ENCODE data around the gene RRM1.

DNA sequence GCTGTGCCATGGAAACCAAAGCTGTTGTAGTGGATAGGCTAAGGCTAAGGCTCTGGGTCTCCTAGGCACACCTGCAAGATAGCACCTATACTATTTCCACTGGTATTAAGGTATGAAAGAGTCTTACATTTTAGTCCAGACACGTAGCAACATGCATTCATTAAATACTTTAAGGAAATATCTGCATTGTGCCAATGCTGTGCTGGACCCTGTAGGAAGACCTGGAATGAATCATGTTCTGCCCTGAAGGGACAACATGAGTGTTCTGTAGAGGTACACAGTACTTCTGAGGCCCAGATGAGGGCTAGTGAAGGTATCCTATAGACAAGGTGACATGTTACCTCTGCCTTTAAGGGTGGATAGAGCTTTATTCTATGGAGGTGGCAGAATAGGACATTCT lies 35.2 kb upstream of the RRM1 start:
- TF ChIP-seq CBFB (CRISPR knock-in tag; IDR thresholded peaks at IDR 0.05; ENCODE audit: low read depth), result no peak
- TF ChIP-seq, protein P1, sequence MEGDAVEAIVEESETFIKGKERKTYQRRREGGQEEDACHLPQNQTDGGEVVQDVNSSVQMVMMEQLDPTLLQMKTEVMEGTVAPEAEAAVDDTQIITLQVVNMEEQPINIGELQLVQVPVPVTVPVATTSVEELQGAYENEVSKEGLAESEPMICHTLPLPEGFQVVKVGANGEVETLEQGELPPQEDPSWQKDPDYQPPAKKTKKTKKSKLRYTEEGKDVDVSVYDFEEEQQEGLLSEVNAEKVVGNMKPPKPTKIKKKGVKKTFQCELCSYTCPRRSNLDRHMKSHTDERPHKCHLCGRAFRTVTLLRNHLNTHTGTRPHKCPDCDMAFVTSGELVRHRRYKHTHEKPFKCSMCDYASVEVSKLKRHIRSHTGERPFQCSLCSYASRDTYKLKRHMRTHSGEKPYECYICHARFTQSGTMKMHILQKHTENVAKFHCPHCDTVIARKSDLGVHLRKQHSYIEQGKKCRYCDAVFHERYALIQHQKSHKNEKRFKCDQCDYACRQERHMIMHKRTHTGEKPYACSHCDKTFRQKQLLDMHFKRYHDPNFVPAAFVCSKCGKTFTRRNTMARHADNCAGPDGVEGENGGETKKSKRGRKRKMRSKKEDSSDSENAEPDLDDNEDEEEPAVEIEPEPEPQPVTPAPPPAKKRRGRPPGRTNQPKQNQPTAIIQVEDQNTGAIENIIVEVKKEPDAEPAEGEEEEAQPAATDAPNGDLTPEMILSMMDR (IDR thresholded peaks at IDR 0.05), result no peak
- no peak for TF ChIP-seq ZNF416 (CRISPR knock-in tag; IDR thresholded peaks at IDR 0.05)
- no peak for TF ChIP-seq SP1 (CRISPR knock-in tag; conservative IDR thresholded peaks at IDR 0.05)

Data from WTC11 (cell line).